K562 (cell line): ENCODE data around the gene PNISR. TPM values are rescaled to one million over a fixed set of nuclear protein-coding genes. Genes with fewer than 3 reads are reported as not detected.

Source experiments
- ATAC-seq: fragments of 200-7000 bp; cut with Tn5 transposase; 3 replicates; pipeline ENCODE4 v1.9.1; 2020; ENCODE audit warnings: moderate library complexity
- BruUV-seq: library from RNA; stranded (reverse); fragments of 400-500 nt; replicated peaks from 2 replicates; lab custom pipeline; 2021; lab: Mats Ljungman, UMichigan
- CTCF ChIA-PET: fragments of 300-600 bp; formaldehyde crosslinking; extraction: SDS; loops from one replicate; lab custom pipeline; 2021; ENCODE audit warnings: low intra/inter-chr PET ratio; lab: Yijun Ruan, JAX
- POLR2A ChIA-PET: fragments of 300-600, 350-650 bp; sonication (Branson Sonifier 250); formaldehyde crosslinking; extraction: SDS; loops from one replicate; lab custom pipeline; 2021; ENCODE audit warnings: antibody characterized with exemption, inconsistent platforms; lab: Yijun Ruan, JAX
- DNase-seq, 4 experiments: peaks; one replicate each; pipeline versions ENCODE4 v3.0.0 to v3.0.0-alpha.2; 2011 to 2018; ENCODE audit warnings: low spot score in 3 of 4, mixed read lengths in 3 of 4; ENCODE audit errors: extremely low read depth in 1 of 4
- FAIRE-seq: peaks from 2 replicates; lab custom pipeline; 2011; peaks lifted over from hg19 to GRCh38; lab: Jason Lieb, UNC
- H2AFZ ChIP-seq: 2 replicates; pipeline ENCODE4 v1.6.0; 2011; ENCODE audit warnings: low read depth, low read length, control low read depth, inconsistent platforms
- H3K27ac ChIP-seq: fragments of 200-600 bp; 3 replicates; pipeline ENCODE4 v1.8.0; 2011; ENCODE audit warnings: low read depth, mild to moderate bottlenecking, control low read depth, inconsistent platforms, low read length, moderate library complexity, mixed read lengths; ENCODE audit errors: extremely low read depth
- H3K27me3 ChIP-seq, 2 experiments: fragments of 300-600 bp in 1 of 2; 2 replicates in 1 of 2; 3 replicates in 1 of 2; pipeline versions ENCODE4 v1.6.0 to v1.8.0; 2011; ENCODE audit warnings: inconsistent platforms in 2 of 2, low read length in 2 of 2, mild to moderate bottlenecking in 1 of 2, mixed read lengths in 1 of 2, moderate library complexity in 1 of 2; ENCODE audit not compliant: control insufficient read depth in 2 of 2, insufficient read depth in 2 of 2
- H3K36me3 ChIP-seq: fragments of 300-600 bp; 3 replicates; pipeline ENCODE4 v1.8.0; 2011; ENCODE audit warnings: mild to moderate bottlenecking, low read length, inconsistent platforms; ENCODE audit not compliant: control insufficient read depth, insufficient read depth
- H3K4me1 ChIP-seq, 2 experiments: fragments of 200-600 bp in 1 of 2; replicated peaks in 1 of 2; 2 replicates in 1 of 2; 3 replicates in 1 of 2; pipeline versions ENCODE4 v1.5.1 to v1.8.0; 2011; ENCODE audit warnings: inconsistent platforms in 2 of 2, low read length in 2 of 2, mild to moderate bottlenecking in 1 of 2, mixed read lengths in 1 of 2, moderate library complexity in 1 of 2; ENCODE audit not compliant: control insufficient read depth in 2 of 2, insufficient read depth in 2 of 2
- H3K4me2 ChIP-seq: 2 replicates; pipeline ENCODE4 v1.6.1; 2011; ENCODE audit warnings: low read length, control low read depth, inconsistent platforms, mixed read lengths; ENCODE audit not compliant: insufficient read depth
- H3K4me3 ChIP-seq: fragments of 200-600 bp; sonication (generic), shearing (Covaris generic); 2 replicates; pipeline ENCODE4 v1.5.1; 2016; ENCODE audit warnings: control low read depth, inconsistent platforms
- H3K79me2 ChIP-seq: fragments of 200-600 bp; 3 replicates; pipeline ENCODE4 v1.8.0; 2011; ENCODE audit warnings: low read length, inconsistent platforms; ENCODE audit not compliant: control insufficient read depth, insufficient read depth
- H3K9ac ChIP-seq, 2 experiments: 2 replicates each; pipeline versions ENCODE4 v1.6.0 to v1.6.1; 2011; ENCODE audit warnings: low read depth in 2 of 2, low read length in 2 of 2, control low read depth in 1 of 2, inconsistent platforms in 1 of 2, mild to moderate bottlenecking in 1 of 2, mixed read lengths in 1 of 2; ENCODE audit not compliant: insufficient read depth in 1 of 2
- H3K9me1 ChIP-seq: one replicate; pipeline ENCODE4 v1.6.0; 2011; ENCODE audit warnings: inconsistent platforms, mild to moderate bottlenecking, low read length, moderate library complexity; ENCODE audit not compliant: control insufficient read depth, insufficient read depth
- H3K9me3 ChIP-seq: replicated peaks from 2 replicates; pipeline ENCODE4 v1.5.1; 2011; ENCODE audit warnings: low read depth, low read length, inconsistent platforms; ENCODE audit not compliant: control insufficient read depth, insufficient read depth
- H4K20me1 ChIP-seq: replicated peaks from 2 replicates; pipeline ENCODE4 v1.6.1; 2011; ENCODE audit warnings: low read length, inconsistent platforms, mixed read lengths; ENCODE audit not compliant: control insufficient read depth, insufficient read depth
- HNRNPL ChIP-seq: fragments of 200-400 bp; formaldehyde crosslinking; IDR thresholded peaks from 2 replicates; pipeline ENCODE4 v1.6.1; 2017; ENCODE audit warnings: low read depth, mild to moderate bottlenecking, low read length
- PCBP2 ChIP-seq: fragments of 200-400 bp; formaldehyde crosslinking; IDR thresholded peaks from 2 replicates; pipeline ENCODE4 v1.6.1; 2018; ENCODE audit warnings: low read length, low read depth, mild to moderate bottlenecking, moderate library complexity; ENCODE audit not compliant: poor library complexity, severe bottlenecking
- SMARCB1 ChIP-seq: IDR thresholded peaks from 2 replicates; pipeline ENCODE4 v1.6.1; 2011; ENCODE audit warnings: improper control_type of control experiment, low read depth; ENCODE audit not compliant: insufficient read length
- TGIF2 ChIP-seq: sonication (generic); formaldehyde crosslinking; IDR thresholded peaks from 2 replicates; pipeline ENCODE4 v1.8.1; 2022; ENCODE audit warnings: mild to moderate bottlenecking, missing genetic modification reagents, moderate library complexity
- WGBS: fragments of 100-300 bp; shearing (Covaris generic); methylation state at CpG from one replicate; pipeline ENCODE4 v1.1.6; 2016; ENCODE audit warnings: low coverage, mixed read lengths; ENCODE audit not compliant: insufficient coverage; ENCODE audit errors: missing lambda C conversion rate; 5-methylcytosine and 5-hydroxymethylcytosine counted together
- in situ Hi-C: fragments of 300-500 bp; cut with MboI; formaldehyde crosslinking; loops from 4 replicates; pipeline ENCODE4 v1.15.0; 2018; ENCODE audit warnings: inconsistent platforms, mixed read lengths
- intact Hi-C: fragments of 100-400 bp; cut with micrococcal nuclease; formaldehyde crosslinking; loops from 2 replicates; pipeline ENCODE4 v1.14.2; 2022
- polyA plus RNA-seq, 8 experiments: library from polyadenylated mRNA; depleted of rRNA in 4 of 8; stranded (reverse) in 5 of 8; unstranded in 3 of 8; fragments of >200 nt; fragmentation: Nextera tagmentation in 2 of 8; fragmentation: Illumina TruSeq in 1 of 8; extraction: Ambion mirVana in 2 of 8; extraction: Trizol in 1 of 8; gene quantifications; 2 replicates each; pipeline versions ENCODE4 v1.2.1 to v1.2.3, GENCODE V29; 2011 to 2014; ENCODE audit warnings: inconsistent platforms in 1 of 8, missing spikeins in 1 of 8
- total RNA-seq, 7 experiments: library from RNA; depleted of rRNA in 6 of 7; stranded (reverse); fragments of >200 nt in 6 of 7; fragmentation: Illumina TruSeq in 2 of 7; extraction: Trizol in 2 of 7; gene quantifications; 2 replicates each; pipeline versions ENCODE4 v1.2.1 to v1.2.3, GENCODE V29; 2011 to 2021; ENCODE audit warnings: low replicate concordance in 1 of 7

PNISR gene
- total and polyA plus RNA-seq, 9 of the 15 experiments (the other 6 are each of a cell fraction or from before 2014, with no cell fraction given): 97.4 to 206 (median 131) TPM

DNA sequence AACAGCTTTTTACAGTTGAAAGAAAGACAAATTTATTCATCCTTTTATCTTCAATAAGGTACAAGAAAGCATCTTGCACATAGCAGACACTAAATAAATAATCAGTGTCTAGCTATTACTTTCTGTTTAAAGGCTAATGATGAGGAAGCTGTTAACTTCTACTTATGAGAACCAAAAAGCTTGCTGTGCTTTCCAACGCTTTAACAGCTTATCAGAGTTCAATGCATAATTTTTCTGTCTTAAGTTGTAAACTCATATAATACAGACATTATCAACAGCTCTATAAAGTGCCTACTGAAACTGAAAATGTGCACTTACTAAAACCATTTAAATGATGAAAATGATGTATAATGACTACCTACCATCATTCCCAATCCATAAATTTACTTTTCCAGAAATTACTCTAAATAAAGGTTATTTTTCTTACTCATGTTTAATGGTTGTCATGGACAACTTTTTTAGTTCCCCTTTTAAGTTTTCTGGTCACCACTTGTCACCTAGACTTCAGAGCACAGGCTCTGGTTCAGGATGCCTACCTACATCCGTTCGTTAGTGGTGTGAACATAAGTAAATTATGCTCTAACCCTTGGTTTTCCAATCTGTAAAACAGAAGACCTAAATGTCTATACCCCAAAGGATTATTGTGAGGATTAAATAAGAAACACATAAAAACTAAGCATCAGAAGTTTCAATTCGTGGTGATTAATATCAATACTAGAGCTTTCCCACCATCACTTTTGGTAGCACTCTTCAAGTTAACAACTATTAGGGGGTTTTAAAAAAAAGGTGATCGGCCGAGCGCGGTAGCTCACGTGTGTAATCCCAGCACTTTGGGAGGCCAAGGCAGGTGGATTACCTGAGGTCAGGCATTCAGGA is 8.0 kb downstream of the PNISR start:
- H3K27me3 ChIP-seq: no peaks in the 10 kb centered on the region
- no peak overlapping the region for H3K9ac ChIP-seq
- CTCF ChIA-PET: no interaction called here
- peaks cover 7% of the 10 kb centered on the region; the same call in 1 of the 2 replicates for H4K20me1 ChIP-seq
- TF ChIP-seq SMARCB1 (no peak), TGIF2 (CRISPR knock-in tag) (no peak), HNRNPL (no peak), PCBP2 (no peak)
- TF ChIP-seq, all 486 proteins: peak for 0
- intact Hi-C loops: no loop called here
- H3K9me3 ChIP-seq: no peaks in the 10 kb centered on the region
- BruUV-seq: no TSS peak
- POLR2A ChIA-PET: interaction anchor here (0.6 to 2.1 kb wide), 4 partner anchors 8 to 24 kb away, joined by 3 to 6 read pairs (median 4); partner anchors contain the start of gene COQ3
- peaks cover 63% of the 10 kb centered on the region for H3K36me3 ChIP-seq
- H3K27ac ChIP-seq: no peak overlapping the region
- in situ Hi-C loops: no loop called here
- H2AFZ ChIP-seq: no peak overlapping the region
- WGBS: 84% methylated on average over 9 of the region's 9 CpGs
- ATAC-seq (no peak), DNase-seq (no peak), FAIRE-seq (no peak)
- H3K9me1 ChIP-seq: peaks cover 4% of the 10 kb centered on the region
- H3K79me2 ChIP-seq: peaks cover 99% of the 10 kb centered on the region
- H3K4me1 ChIP-seq: peaks cover 0 to 6% of the 10 kb centered on the region in 2 experiments; a peak in 2 of 5 replicates
- H3K4me2 ChIP-seq: no peak overlapping the region
- H3K4me3 ChIP-seq: no peak overlapping the region
